H9 (cell line): ENCODE results near the gene ARHGAP15. TPM values are rescaled to one million over a fixed set of nuclear protein-coding genes. Genes with fewer than 3 reads are reported as not detected.

Source experiments
- DNase-seq: peaks from one replicate; pipeline ENCODE4 v3.0.0-alpha.2; 2017
- H2AFZ ChIP-seq: one replicate; pipeline ENCODE4 v1.6.1; 2013; ENCODE audit warnings: mild to moderate bottlenecking, low read length, control low read depth, moderate library complexity
- H2AK5ac ChIP-seq: 2 replicates; pipeline ENCODE4 v1.6.1; 2013; ENCODE audit warnings: low read length, control low read depth, mixed read lengths; ENCODE audit not compliant: insufficient read length
- H2BK120ac ChIP-seq: one replicate; pipeline ENCODE4 v1.6.1; 2013; ENCODE audit warnings: low read depth, mild to moderate bottlenecking, low read length, control low read depth, inconsistent platforms; ENCODE audit not compliant: poor library complexity, severe bottlenecking
- H2BK12ac ChIP-seq: 2 replicates; pipeline ENCODE4 v1.6.1; 2013; ENCODE audit warnings: low read length, control low read depth, mixed read lengths, low read depth; ENCODE audit not compliant: insufficient read length
- H2BK15ac ChIP-seq: 2 replicates; pipeline ENCODE4 v1.6.1; 2013; ENCODE audit warnings: low read depth, low read length, control low read depth
- H2BK20ac ChIP-seq: one replicate; pipeline ENCODE4 v1.6.1; 2013; ENCODE audit warnings: low read depth, mild to moderate bottlenecking, low read length, control low read depth, inconsistent platforms; ENCODE audit not compliant: poor library complexity, severe bottlenecking
- H2BK5ac ChIP-seq: 2 replicates; pipeline ENCODE4 v1.6.1; 2013; ENCODE audit warnings: low read length, control low read depth, mixed read lengths; ENCODE audit not compliant: insufficient read length
- H3K14ac ChIP-seq: 2 replicates; pipeline ENCODE4 v1.6.1; 2013; ENCODE audit warnings: low read length, control low read depth; ENCODE audit not compliant: insufficient read depth
- H3K18ac ChIP-seq: 2 replicates; pipeline ENCODE4 v1.6.1; 2013; ENCODE audit warnings: low read depth, mild to moderate bottlenecking, mixed read lengths, low read length, control low read depth; ENCODE audit not compliant: insufficient read length
- H3K23ac ChIP-seq: 2 replicates; pipeline ENCODE4 v1.6.1; 2013; ENCODE audit warnings: low read length, control low read depth, mixed read lengths, low read depth; ENCODE audit not compliant: insufficient read length
- H3K23me2 ChIP-seq: 2 replicates; pipeline ENCODE4 v1.6.1; 2013; ENCODE audit warnings: low read depth, mild to moderate bottlenecking, mixed read lengths, low read length, control low read depth; ENCODE audit not compliant: insufficient read length, poor library complexity, severe bottlenecking
- H3K27ac ChIP-seq: 2 replicates; pipeline ENCODE4 v1.5.1; 2013; ENCODE audit warnings: low read length, control low read depth, mixed read lengths, low read depth; ENCODE audit not compliant: insufficient read length
- H3K27me3 ChIP-seq: 2 replicates; pipeline ENCODE4 v1.6.1; 2013; ENCODE audit warnings: low read length, control low read depth, inconsistent platforms; ENCODE audit not compliant: insufficient read depth
- H3K4ac ChIP-seq: 2 replicates; pipeline ENCODE4 v1.6.1; 2013; ENCODE audit warnings: low read depth, mild to moderate bottlenecking, control low read depth, inconsistent platforms, low read length, moderate library complexity
- H3K4me1 ChIP-seq: 2 replicates; pipeline ENCODE4 v1.6.1; 2013; ENCODE audit warnings: low read length, control low read depth, inconsistent platforms; ENCODE audit not compliant: insufficient read depth
- H3K4me2 ChIP-seq: 2 replicates; pipeline ENCODE4 v1.6.1; 2013; ENCODE audit warnings: low read length, control low read depth, mixed read lengths; ENCODE audit not compliant: insufficient read length, insufficient read depth
- H3K56ac ChIP-seq: 2 replicates; pipeline ENCODE4 v1.6.1; 2013; ENCODE audit warnings: low read depth, mild to moderate bottlenecking, mixed read lengths, low read length, control low read depth; ENCODE audit not compliant: insufficient read length
- H3K79me1 ChIP-seq: 2 replicates; pipeline ENCODE4 v1.6.1; 2013; ENCODE audit warnings: low read depth, mild to moderate bottlenecking, moderate library complexity, low read length, control low read depth, inconsistent platforms; ENCODE audit not compliant: insufficient read depth, poor library complexity, severe bottlenecking
- H3K79me2 ChIP-seq: 2 replicates; pipeline ENCODE4 v1.6.1; 2013; ENCODE audit warnings: low read length, control low read depth, inconsistent platforms; ENCODE audit not compliant: insufficient read depth
- H3K9ac ChIP-seq: 2 replicates; pipeline ENCODE4 v1.6.1; 2013; ENCODE audit warnings: low read length, control low read depth, mixed read lengths; ENCODE audit not compliant: insufficient read length; ENCODE audit errors: extremely low read depth
- H3K9me3 ChIP-seq: one replicate; pipeline ENCODE4 v1.6.1; 2013; ENCODE audit warnings: low read depth, low read length, inconsistent platforms; ENCODE audit not compliant: control insufficient read depth
- H3T11ph ChIP-seq: one replicate; pipeline ENCODE4 v1.6.1; 2013; ENCODE audit warnings: mild to moderate bottlenecking, low read length, control low read depth, inconsistent platforms
- H4K20me1 ChIP-seq: one replicate; pipeline ENCODE4 v1.6.1; 2013; ENCODE audit not compliant: control insufficient read depth, insufficient read length, insufficient read depth
- H4K5ac ChIP-seq: 2 replicates; pipeline ENCODE4 v1.6.1; 2013; ENCODE audit warnings: low read depth, mild to moderate bottlenecking, mixed read lengths, low read length, control low read depth; ENCODE audit not compliant: insufficient read length
- H4K8ac ChIP-seq: replicated peaks from 2 replicates; pipeline ENCODE4 v1.6.1; 2013; ENCODE audit warnings: low read length, control low read depth, mixed read lengths, low read depth; ENCODE audit not compliant: insufficient read length
- H4K91ac ChIP-seq: 2 replicates; pipeline ENCODE4 v1.6.1; 2013; ENCODE audit warnings: low read depth, mild to moderate bottlenecking, moderate library complexity, mixed read lengths, low read length, control low read depth; ENCODE audit not compliant: insufficient read length
- H3K27ac Mint-ChIP-seq, 3 experiments: 2 replicates in 2 of 3; 3 replicates in 1 of 3; pipeline ENCODE4 v1.8.0; 2020 to 2021; ENCODE audit warnings: mixed read lengths in 3 of 3, mild to moderate bottlenecking in 1 of 3, moderate library complexity in 1 of 3
- H3K27me3 Mint-ChIP-seq: 2 replicates; pipeline ENCODE4 v1.8.0; 2021; ENCODE audit warnings: low read depth, mild to moderate bottlenecking, moderate library complexity, mixed read lengths
- H3K36me3 Mint-ChIP-seq, 3 experiments: 2 replicates in 2 of 3; 3 replicates in 1 of 3; pipeline ENCODE4 v1.8.0; 2020 to 2021; ENCODE audit warnings: low read depth in 3 of 3, mixed read lengths in 3 of 3; ENCODE audit not compliant: insufficient read depth in 1 of 3
- H3K4me1 Mint-ChIP-seq, 2 experiments: 2 replicates each; pipeline ENCODE4 v1.8.0; 2020; ENCODE audit warnings: mixed read lengths in 2 of 2
- H3K4me3 Mint-ChIP-seq, 2 experiments: 2 replicates in 1 of 2; 3 replicates in 1 of 2; pipeline ENCODE4 v1.8.0; 2020 to 2021; ENCODE audit warnings: mild to moderate bottlenecking in 2 of 2, mixed read lengths in 2 of 2, moderate library complexity in 1 of 2
- H3K9me3 Mint-ChIP-seq, 2 experiments: 2 replicates in 1 of 2; 3 replicates in 1 of 2; pipeline ENCODE4 v1.8.0; 2020; ENCODE audit warnings: mild to moderate bottlenecking in 2 of 2, mixed read lengths in 2 of 2, moderate library complexity in 1 of 2
- CTCF ChIP-seq: fragments of 200-600 bp; sonication (generic); conservative IDR thresholded peaks from 3 replicates; pipeline ENCODE4 v1.8.0; 2021; ENCODE audit warnings: antibody characterized with exemption, mild to moderate bottlenecking
- WGBS: extraction: QIAGEN DNeasy Blood & Tissue Kit; methylation state at CpG from one replicate; pipeline ENCODE4 v1.1.7; 2013; ENCODE audit warnings: missing lambda C conversion rate, low lambda C conversion rate, mixed read lengths; ENCODE audit not compliant: insufficient read length; ENCODE audit errors: extremely low coverage; 5-methylcytosine and 5-hydroxymethylcytosine counted together
- total RNA-seq: library from RNA; stranded (reverse); gene quantifications from 2 replicates; pipeline ENCODE4 v1.2.1, GENCODE V29; 2021

ARHGAP15 gene
- total RNA-seq, 1 experiment from 2014 or later: not detected

DNA sequence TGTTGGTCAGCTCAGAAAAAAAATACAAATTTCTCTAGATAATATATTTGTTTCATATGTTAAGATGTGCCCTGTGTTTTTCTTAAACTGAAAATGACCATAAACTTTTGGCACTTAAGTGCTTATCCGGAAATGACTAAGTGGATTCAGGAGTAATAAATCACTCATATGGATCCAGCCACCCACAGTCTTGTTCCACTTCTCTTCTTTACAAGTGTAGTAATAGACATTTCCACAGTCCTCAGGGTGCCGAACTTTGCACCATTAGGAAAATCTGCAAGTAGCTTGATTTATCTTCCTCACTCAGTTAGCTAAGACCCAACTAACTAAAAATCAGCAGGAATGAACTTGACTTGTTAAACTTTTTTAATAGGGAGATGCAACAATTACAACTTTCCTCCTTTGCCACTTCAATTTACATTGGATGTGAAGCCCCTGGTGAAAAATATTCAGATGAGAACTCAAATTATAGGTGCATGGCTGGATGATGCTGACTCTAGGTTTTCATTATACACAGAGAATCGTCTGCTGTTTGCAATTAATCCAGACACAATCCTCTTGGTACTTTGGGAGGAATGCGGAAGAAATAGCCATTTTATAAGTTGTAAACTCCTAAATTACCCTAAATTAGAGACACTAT lies 322.5 kb downstream of the ARHGAP15 start:
- no peak for DNase-seq
- no peaks in the 10 kb centered on the region for H4K20me1 ChIP-seq
- no peaks in the 10 kb centered on the region for H3K27me3 ChIP-seq
- H3K9me3 ChIP-seq: no peaks in the 10 kb centered on the region
- no peak overlapping the region for H4K5ac ChIP-seq
- no peak overlapping the region for H3K27ac ChIP-seq
- no peaks in the 10 kb centered on the region for H3K4me1 ChIP-seq
- no peak overlapping the region for H2BK20ac ChIP-seq
- H3K4ac ChIP-seq: no peak overlapping the region
- Mint-ChIP-seq H3K27ac (no peak overlapping the region), H3K9me3 (no peaks in the 10 kb centered on the region), H3K4me3 (no peak overlapping the region), H3K36me3 (no peaks in the 10 kb centered on the region), H3K27me3 (no peaks in the 10 kb centered on the region), H3K4me1 (peaks cover 0 to 4% of the 10 kb centered on the region in 2 experiments; a peak in 2 of 4 replicates)
- no peak overlapping the region for H3K4me2 ChIP-seq
- no peak overlapping the region for H4K8ac ChIP-seq
- H2BK5ac ChIP-seq: no peak overlapping the region
- H2BK15ac ChIP-seq: no peak overlapping the region
- no peaks in the 10 kb centered on the region for H3K23me2 ChIP-seq
- WGBS: no CpG with 5 or more reads among the region's 4 CpGs
- TF ChIP-seq CTCF: no peak
- H3K23ac ChIP-seq: no peak overlapping the region
- no peak overlapping the region for H2BK12ac ChIP-seq
- no peak overlapping the region for H3K56ac ChIP-seq
- no peaks in the 10 kb centered on the region for H3K79me1 ChIP-seq
- H3K14ac ChIP-seq: no peak overlapping the region
- H2AK5ac ChIP-seq: no peak overlapping the region
- no peaks in the 10 kb centered on the region for H3K79me2 ChIP-seq
- H3K9ac ChIP-seq: no peak overlapping the region
- no peak overlapping the region for H3K18ac ChIP-seq
- no peak overlapping the region for H3T11ph ChIP-seq
- no peak overlapping the region for H2BK120ac ChIP-seq
- H2AFZ ChIP-seq: no peak overlapping the region
- no peak overlapping the region for H4K91ac ChIP-seq
